NB4 (cell line): ENCODE results near the gene KCTD5.

Experiments used
- DNase-seq: peaks from one replicate; pipeline ENCODE4 v3.0.0; 2010; ENCODE audit warnings: low read depth
- H3K4me3 ChIP-seq: one replicate; pipeline ENCODE4 v1.5.1; 2011; ENCODE audit warnings: mild to moderate bottlenecking, low read depth, low read length, moderate library complexity
- CTCF ChIP-seq: IDR thresholded peaks from one replicate; pipeline ENCODE4 v1.5.1; 2012; ENCODE audit warnings: low read depth, low read length
- MYC ChIP-seq: IDR thresholded peaks from 2 replicates; pipeline ENCODE4 v1.6.1; 2011; ENCODE audit warnings: low read depth, low read length
- POLR2A ChIP-seq: IDR thresholded peaks from 2 replicates; pipeline ENCODE4 v1.6.1; 2011; ENCODE audit warnings: mild to moderate bottlenecking; ENCODE audit not compliant: insufficient read length; ENCODE audit errors: extremely low read depth
- TF ChIP-seq, protein P1 (sequence below): IDR thresholded peaks from 2 replicates; pipeline ENCODE4 v1.6.1; 2011; ENCODE audit warnings: low read depth, low read length

KCTD5 gene

DNA sequence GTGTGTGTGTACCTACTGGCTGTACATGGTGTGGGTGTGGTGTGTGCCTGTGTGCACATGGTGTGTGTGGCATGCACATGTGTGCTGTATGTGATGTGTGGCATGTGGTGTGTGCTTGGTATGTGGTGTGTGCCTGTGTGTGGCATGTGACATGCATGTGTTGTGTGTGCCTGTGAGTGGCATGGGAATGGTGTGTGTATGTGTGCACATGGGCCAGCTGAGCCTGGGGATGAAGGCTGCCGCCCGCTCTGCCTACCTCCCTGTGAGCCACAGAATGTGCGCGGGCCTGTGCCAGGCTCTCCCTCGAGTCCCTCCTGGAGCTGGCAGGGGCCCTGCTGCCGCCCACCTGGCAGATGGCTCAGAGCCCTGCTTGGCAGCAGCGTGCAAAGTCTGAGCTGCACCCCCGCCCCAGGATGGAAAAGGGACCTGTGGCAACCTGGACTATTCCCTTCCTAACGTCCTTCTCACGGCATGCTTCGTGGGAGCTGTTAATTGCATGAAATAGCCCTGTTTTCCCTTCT, 28.4 kb downstream of the KCTD5 start:
- TF ChIP-seq, protein P1, sequence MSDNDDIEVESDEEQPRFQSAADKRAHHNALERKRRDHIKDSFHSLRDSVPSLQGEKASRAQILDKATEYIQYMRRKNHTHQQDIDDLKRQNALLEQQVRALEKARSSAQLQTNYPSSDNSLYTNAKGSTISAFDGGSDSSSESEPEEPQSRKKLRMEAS = no peak
- no peak for TF ChIP-seq POLR2A
- TF ChIP-seq MYC = no peak
- no peak for TF ChIP-seq CTCF
- no peak for DNase-seq

GRCh38 chr16:2711370-2712062, 29.2 kb downstream of the KCTD5 start:
- TF ChIP-seq, protein P1 = no peak
- TF ChIP-seq MYC (no peak), CTCF (no peak), POLR2A (no peak)
- DNase-seq = no peak
- H3K4me3 ChIP-seq = no peak overlapping the region

More for the DNA sequence above, 28.4 kb downstream of the KCTD5 start:
- no peak overlapping the region for H3K4me3 ChIP-seq

- TF ChIP-seq CTCF = no peak
- no peak for TF ChIP-seq MYC
- TF ChIP-seq POLR2A = no peak
- TF ChIP-seq, protein P1 = no peak
- H3K4me3 ChIP-seq = no peak overlapping the region
- DNase-seq = no peak
These were observed 29.7 kb downstream of the KCTD5 start for GRCh38 chr16:2712063-2712441.

DNA sequence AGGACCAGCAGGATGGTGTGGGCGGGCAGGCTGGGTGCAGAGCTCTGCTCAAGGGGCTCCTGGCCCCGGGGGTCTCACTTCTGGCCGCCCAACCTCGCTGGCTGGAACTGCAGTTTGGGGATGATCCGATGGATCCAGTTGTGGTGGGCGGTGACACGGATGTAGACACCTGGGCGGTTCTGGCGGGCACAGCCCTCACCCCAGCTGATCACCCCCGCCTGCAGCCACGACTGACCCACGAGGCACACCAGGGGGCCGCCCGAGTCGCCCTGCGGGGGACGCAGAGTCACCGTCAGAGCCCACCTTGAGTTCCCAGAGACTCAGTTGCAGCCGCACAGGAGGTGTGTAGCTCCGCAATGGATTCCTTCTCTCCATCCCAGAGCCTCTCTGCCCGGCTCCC, 30.2 kb downstream of the KCTD5 start:
- no peak overlapping the region for H3K4me3 ChIP-seq
- TF ChIP-seq POLR2A (no peak), CTCF (no peak), MYC (no peak)
- TF ChIP-seq, protein P1 = no peak
- no peak for DNase-seq

DNA sequence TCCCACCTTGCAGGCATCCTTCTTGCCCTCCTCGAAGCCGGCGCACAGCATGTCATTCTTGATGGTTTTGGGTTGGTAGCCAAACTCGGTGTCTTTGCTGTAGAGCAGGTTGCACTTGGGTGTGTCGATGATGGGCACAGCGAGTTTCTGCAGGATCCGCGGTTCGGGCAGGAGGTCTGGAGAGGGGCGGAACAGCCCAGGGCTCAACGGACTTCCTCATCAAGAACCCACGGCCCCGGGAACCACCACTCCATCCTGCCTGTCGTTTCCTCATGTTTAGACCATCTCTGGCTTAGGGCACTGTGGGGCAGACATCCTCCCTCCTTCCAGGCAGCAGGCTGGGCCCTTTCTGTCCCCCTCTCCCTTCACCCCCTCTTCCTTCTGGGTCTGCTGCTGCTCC, 31.2 kb downstream of the KCTD5 start:
- TF ChIP-seq, protein P1 = no peak
- TF ChIP-seq POLR2A (no peak), CTCF (no peak), MYC (no peak)
- DNase-seq = peak; percentile 20

More for the DNA sequence above, 31.2 kb downstream of the KCTD5 start:
- no peak overlapping the region for H3K4me3 ChIP-seq
